ENCODE measurements around the gene VPS4B.

DNA sequence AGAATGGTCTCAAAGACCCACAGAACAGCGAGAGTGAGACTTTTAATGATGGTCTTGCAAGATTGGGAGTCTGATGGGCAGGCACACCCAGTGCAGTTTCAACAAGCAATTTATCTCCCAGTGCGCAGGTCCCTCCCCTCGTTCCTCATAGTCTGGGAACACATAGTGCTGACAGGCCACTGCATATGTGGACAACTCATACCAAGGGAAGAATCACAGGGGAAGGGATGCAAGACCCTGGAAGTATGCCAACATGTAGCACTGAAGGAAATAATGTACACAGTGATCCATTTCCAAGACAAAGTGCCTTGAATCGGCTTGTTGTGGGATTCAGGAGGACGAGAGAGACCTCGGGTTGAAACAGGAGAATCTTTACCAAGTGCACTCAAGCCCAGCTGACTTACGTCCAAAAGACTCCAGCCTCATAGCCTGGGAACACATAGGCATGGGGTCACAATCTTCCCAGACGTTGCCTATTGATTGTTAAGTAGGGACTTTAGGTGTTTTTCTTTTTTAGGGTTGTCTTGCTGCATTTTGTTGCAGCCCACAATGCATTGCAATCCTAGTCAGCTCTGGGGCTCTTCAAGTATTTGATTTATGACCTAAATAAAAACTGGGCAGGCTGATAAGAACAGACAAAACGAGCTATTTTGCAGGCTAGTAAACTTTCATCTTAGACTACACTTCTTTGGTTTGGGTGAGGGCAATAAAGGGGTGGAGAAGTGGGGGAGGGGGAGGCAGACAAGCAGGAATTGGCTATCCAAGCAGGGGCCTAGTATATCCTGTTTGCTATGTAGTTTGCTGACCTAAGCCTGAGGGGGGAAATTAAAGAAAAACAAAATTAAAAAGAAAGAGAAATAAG, 29.8 kb upstream of the VPS4B start:
- TF ChIP-seq EZH2phosphoT487 (IDR thresholded peaks at IDR 0.05; ENCODE audit: insufficient read depth, low read depth): no peak
- no peak for TF ChIP-seq EZH2 (IDR thresholded peaks at IDR 0.05; ENCODE audit: insufficient read depth, poor library complexity, severe bottlenecking)
